Suprapubic skin (tissue), 4 donors: ENCODE data around the gene OGDHL. TPM values are rescaled to one million over a fixed set of nuclear protein-coding genes. Genes with fewer than 3 reads are reported as not detected.

Experiments used
- DNase-seq, 2 donors: peaks; one replicate each; pipeline ENCODE4 v3.0.0-alpha.2; 2019; ENCODE audit warnings: low spot score in 2 of 2
- H3K27ac ChIP-seq: fragments of 200-600 bp; sonication (generic); one replicate; pipeline ENCODE4 v1.5.1; 2019
- H3K27me3 ChIP-seq: fragments of 200-600 bp; sonication (generic); one replicate; pipeline ENCODE4 v1.5.1; 2019
- H3K36me3 ChIP-seq: fragments of 200-600 bp; sonication (generic); one replicate; pipeline ENCODE4 v1.5.1; 2019
- H3K4me1 ChIP-seq: fragments of 200-600 bp; sonication (generic); one replicate; pipeline ENCODE4 v1.5.1; 2019
- H3K4me3 ChIP-seq: fragments of 200-600 bp; sonication (generic); one replicate; pipeline ENCODE4 v1.5.1; 2019; ENCODE audit warnings: mild to moderate bottlenecking
- H3K9me3 ChIP-seq: fragments of 200-600 bp; sonication (generic); one replicate; pipeline ENCODE4 v1.5.1; 2019
- CTCF ChIP-seq, 2 donors: fragments of 200-600 bp in 1 of 2; fragments of 450-650 bp in 1 of 2; sonication (generic) in 1 of 2; IDR thresholded peaks; one replicate each; pipeline ENCODE4 v1.5.1; 2016 to 2019; ENCODE audit warnings: antibody characterized with exemption in 2 of 2, mild to moderate bottlenecking in 1 of 2, moderate library complexity in 1 of 2
- EP300 ChIP-seq: sonication (generic); formaldehyde crosslinking; IDR thresholded peaks from one replicate; pipeline ENCODE4 v1.6.1; 2017; ENCODE audit warnings: antibody characterized with exemption
- POLR2A ChIP-seq, 2 donors: fragments of 450-650 bp; IDR thresholded peaks; one replicate each; pipeline ENCODE4 v1.6.1; 2017; ENCODE audit warnings: antibody characterized with exemption in 2 of 2, mild to moderate bottlenecking in 2 of 2, moderate library complexity in 2 of 2
- POLR2AphosphoS5 ChIP-seq, 3 donors: sonication (generic); formaldehyde crosslinking; IDR thresholded peaks; one replicate each; pipeline ENCODE4 v1.6.1; 2017; ENCODE audit warnings: antibody characterized with exemption in 3 of 3
- WGBS: methylation state at CpG from one replicate; pipeline ENCODE4 v1.1.5; 2018; 5-methylcytosine and 5-hydroxymethylcytosine counted together
- total RNA-seq, 4 donors: library from RNA; depleted of rRNA; stranded (reverse); fragments of >200 nt; gene quantifications; one replicate each; pipeline ENCODE4 v1.1.0, GENCODE V29; 2016

The OGDHL gene
- total RNA-seq, 4 donors from 2014 or later, result 0.18 TPM; not detected in 3

DNA sequence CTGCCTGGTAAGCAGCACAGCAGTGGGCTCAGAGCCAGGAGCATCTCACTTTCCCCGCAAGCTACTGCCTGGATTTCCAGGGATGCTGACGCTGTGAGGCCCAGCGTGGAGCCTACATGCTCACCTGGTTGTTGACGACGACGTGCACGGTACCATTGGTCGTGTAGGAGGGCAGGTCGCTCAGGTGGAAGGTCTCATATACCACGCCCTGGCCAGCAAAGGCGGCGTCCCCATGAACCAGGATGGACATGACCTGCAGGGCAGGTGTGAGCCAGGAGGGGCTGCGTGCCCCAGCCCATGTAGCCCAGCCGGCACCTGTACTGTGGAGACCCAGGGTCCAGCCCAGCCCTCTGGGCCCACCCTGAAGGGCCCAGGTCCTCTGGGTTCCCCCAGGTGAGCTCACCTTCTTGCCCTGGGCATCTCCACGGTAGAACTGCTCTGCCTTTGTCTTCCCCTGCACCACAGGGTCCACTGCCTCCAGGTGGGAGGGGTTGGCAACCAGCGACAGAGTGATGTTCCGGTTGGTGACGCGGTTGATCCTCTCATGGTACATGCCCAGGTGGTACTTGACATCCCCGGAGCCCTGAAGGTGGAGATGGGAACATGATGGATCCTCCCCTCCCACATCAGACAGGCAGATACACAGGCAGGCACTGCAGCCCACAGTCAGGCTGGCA, 15.4 kb downstream of the OGDHL start:
- Histone ChIP-seq H3K4me3 (no peak overlapping the region), H3K9me3 (no peaks in the 10 kb centered on the region), H3K27me3 (peaks cover 4% of the 10 kb centered on the region), H3K36me3 (no peaks in the 10 kb centered on the region), H3K27ac (no peak overlapping the region), H3K4me1 (no peaks in the 10 kb centered on the region)
- DNase-seq, result no peak
- TF ChIP-seq POLR2A (IDR thresholded peaks at IDR 0.05) (no peak), EP300 (no peak), POLR2AphosphoS5 (IDR thresholded peaks at IDR 0.05) (no peak), CTCF (IDR thresholded peaks at IDR 0.05) (no peak)
- 81% methylated on average over 6 of the region's 20 CpGs for WGBS

DNA sequence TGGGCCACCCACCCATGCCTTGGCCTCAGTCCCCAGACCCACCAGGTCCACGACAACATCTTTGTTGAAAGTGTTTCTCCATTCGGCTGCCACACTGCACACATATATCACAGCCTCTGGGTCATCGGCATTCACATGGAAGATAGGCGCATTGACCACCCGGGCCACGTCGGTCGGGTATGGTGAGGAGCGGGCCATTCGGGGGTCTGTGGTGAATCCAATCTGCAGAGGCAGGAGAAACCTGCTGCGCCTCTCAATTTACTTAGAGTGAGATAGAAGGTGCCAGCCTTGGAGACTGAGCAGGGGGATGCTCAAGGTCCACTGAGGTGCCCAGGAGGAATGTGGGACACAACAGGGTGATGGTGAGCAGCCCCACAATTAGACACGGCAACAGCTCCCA, 16.4 kb downstream of the OGDHL start:
- no peaks in the 10 kb centered on the region for H3K36me3 ChIP-seq
- no peak overlapping the region for H3K4me3 ChIP-seq
- no peak for TF ChIP-seq CTCF (IDR thresholded peaks at IDR 0.05)
- no peak for TF ChIP-seq POLR2A (IDR thresholded peaks at IDR 0.05)
- TF ChIP-seq EP300, result no peak
- no peak for TF ChIP-seq POLR2AphosphoS5 (IDR thresholded peaks at IDR 0.05)
- DNase-seq, result peak in 1 of 2 donors; percentile 72
- H3K4me1 ChIP-seq, result no peaks in the 10 kb centered on the region
- no peaks in the 10 kb centered on the region for H3K27me3 ChIP-seq
- no peak overlapping the region for H3K27ac ChIP-seq
- H3K9me3 ChIP-seq, result no peaks in the 10 kb centered on the region
- WGBS, result 97% methylated on average over 11 of the region's 12 CpGs

GRCh38 chr10:49744924-49745605, 17.1 kb downstream of the OGDHL start:
- H3K27me3 ChIP-seq, result no peaks in the 10 kb centered on the region
- no peak overlapping the region for H3K4me3 ChIP-seq
- no peaks in the 10 kb centered on the region for H3K4me1 ChIP-seq
- TF ChIP-seq CTCF (IDR thresholded peaks at IDR 0.05) (no peak), EP300 (no peak), POLR2A (IDR thresholded peaks at IDR 0.05) (no peak), POLR2AphosphoS5 (IDR thresholded peaks at IDR 0.05) (no peak)
- 82% methylated on average over 8 of the region's 13 CpGs for WGBS
- DNase-seq, result peak in 1 of 2 donors; percentile 63
- H3K36me3 ChIP-seq, result no peaks in the 10 kb centered on the region
- H3K9me3 ChIP-seq, result no peaks in the 10 kb centered on the region
- H3K27ac ChIP-seq, result no peak overlapping the region

GRCh38 chr10:49744091-49744685, 17.9 kb downstream of the OGDHL start:
- WGBS, result 51% methylated on average over 2 of the region's 6 CpGs
- DNase-seq, result peak in 1 of 2 donors; percentile 77
- Histone ChIP-seq H3K27me3 (no peaks in the 10 kb centered on the region), H3K4me1 (no peaks in the 10 kb centered on the region), H3K27ac (no peak overlapping the region), H3K4me3 (no peak overlapping the region), H3K36me3 (no peaks in the 10 kb centered on the region), H3K9me3 (no peaks in the 10 kb centered on the region)
- TF ChIP-seq POLR2A (IDR thresholded peaks at IDR 0.05) (no peak), POLR2AphosphoS5 (IDR thresholded peaks at IDR 0.05) (no peak), EP300 (no peak), CTCF (IDR thresholded peaks at IDR 0.05) (no peak)

DNA sequence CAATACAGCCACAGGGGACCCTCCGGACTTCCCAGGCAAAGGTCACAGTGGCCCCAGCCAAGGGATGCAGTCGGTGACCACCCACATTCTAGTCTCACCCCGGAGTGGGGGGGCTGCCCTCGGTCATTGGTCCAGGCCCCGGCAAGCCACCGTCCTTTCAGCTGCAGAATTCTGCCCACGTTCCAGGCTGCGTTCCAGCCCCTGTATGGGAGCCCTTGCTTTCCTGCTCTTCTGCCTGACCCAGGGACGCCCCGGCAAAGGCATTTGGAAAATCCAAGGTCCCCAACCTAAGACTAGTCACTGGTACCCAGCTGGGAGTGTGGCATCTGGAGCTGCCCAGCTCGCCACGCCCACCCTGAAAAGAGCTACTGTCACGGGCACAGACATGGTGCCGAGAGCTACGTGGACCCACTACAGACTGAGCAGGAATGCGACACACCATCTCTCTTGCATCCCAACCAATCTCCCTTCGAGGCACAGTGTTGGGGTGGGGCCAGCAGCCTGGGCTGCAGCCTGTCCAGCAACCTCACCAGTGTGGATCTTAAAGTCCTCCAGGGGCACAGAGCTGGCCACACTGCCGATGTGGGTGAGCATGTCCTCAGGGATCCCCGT, 18.6 kb downstream of the OGDHL start:
- no peaks in the 10 kb centered on the region for H3K36me3 ChIP-seq
- WGBS, result 83% methylated on average over 14 of the region's 19 CpGs
- DNase-seq, result peak in 1 of 2 donors; percentile 77
- no peak overlapping the region for H3K4me3 ChIP-seq
- H3K9me3 ChIP-seq, result no peaks in the 10 kb centered on the region
- no peaks in the 10 kb centered on the region for H3K27me3 ChIP-seq
- H3K27ac ChIP-seq, result no peak overlapping the region
- H3K4me1 ChIP-seq, result no peaks in the 10 kb centered on the region
- TF ChIP-seq CTCF (IDR thresholded peaks at IDR 0.05) (no peak), POLR2AphosphoS5 (IDR thresholded peaks at IDR 0.05) (no peak), POLR2A (IDR thresholded peaks at IDR 0.05) (no peak), EP300 (no peak)
